SK-N-SH (cell line): Measurements from ENCODE around the gene COG8. TPM values are rescaled to one million over a fixed set of nuclear protein-coding genes. Genes with fewer than 3 reads are reported as not detected.

Experiments used
- CTCF ChIA-PET: fragments of 300-600, 350-600 bp; formaldehyde crosslinking; extraction: SDS; loops from one replicate; lab custom pipeline; 2021; lab: Yijun Ruan, JAX
- POLR2A ChIA-PET: fragments of 350-600 bp; sonication (Branson Sonifier 250); formaldehyde crosslinking; extraction: SDS; loops from one replicate; lab custom pipeline; 2020; ENCODE audit warnings: antibody characterized with exemption, inconsistent platforms; lab: Yijun Ruan, JAX
- DNase-seq: peaks from one replicate; pipeline ENCODE4 v3.0.0; 2012
- H2AFZ ChIP-seq: fragments of 200-600 bp; sonication (generic); 2 replicates; pipeline ENCODE4 v1.8.1; 2016; ENCODE audit warnings: antibody characterized with exemption, mild to moderate bottlenecking, low read depth
- H3F3A ChIP-seq: fragments of 200-600 bp; sonication (generic); replicated peaks from 2 replicates; pipeline ENCODE3; 2016; ENCODE audit warnings: antibody characterized with exemption, mild to moderate bottlenecking; ENCODE audit not compliant: insufficient read depth
- H3K27ac ChIP-seq, 2 experiments: fragments of 200-500 bp in 1 of 2; fragments of 200-600 bp in 1 of 2; sonication (Bioruptor generic) in 1 of 2; sonication (generic), shearing (Covaris generic) in 1 of 2; 2 replicates each; pipeline versions ENCODE4 v1.5.1 to v1.6.1; 2014 to 2016; ENCODE audit warnings: low read depth in 2 of 2, inconsistent platforms in 1 of 2, low read length in 1 of 2, mild to moderate bottlenecking in 1 of 2, mixed read lengths in 1 of 2
- H3K27me3 ChIP-seq: fragments of 200-600 bp; sonication (generic), shearing (Covaris generic); 2 replicates; pipeline ENCODE4 v1.6.1; 2016; ENCODE audit warnings: mixed run types; ENCODE audit not compliant: insufficient read depth
- H3K36me3 ChIP-seq, 2 experiments: fragments of 200-500 bp in 1 of 2; fragments of 200-600 bp in 1 of 2; sonication (Bioruptor generic) in 1 of 2; sonication (generic) in 1 of 2; replicated peaks in 1 of 2; 2 replicates each; pipeline versions ENCODE3 to v1.5.1; 2014 to 2016; ENCODE audit warnings: low read length in 1 of 2, mild to moderate bottlenecking in 1 of 2; ENCODE audit not compliant: insufficient read depth in 2 of 2, control insufficient read depth in 1 of 2
- H3K4me1 ChIP-seq, 2 experiments: fragments of 200-500 bp in 1 of 2; fragments of 200-600 bp in 1 of 2; sonication (Bioruptor generic) in 1 of 2; sonication (generic), shearing (Covaris generic) in 1 of 2; 2 replicates each; pipeline versions ENCODE4 v1.5.1 to v1.6.1; 2014 to 2016; ENCODE audit warnings: low read depth in 1 of 2, low read length in 1 of 2, mixed run types in 1 of 2; ENCODE audit not compliant: insufficient read depth in 2 of 2, control insufficient read depth in 1 of 2
- H3K4me2 ChIP-seq: fragments of 200-600 bp; sonication (generic), shearing (Covaris generic); 2 replicates; pipeline ENCODE4 v1.6.1; 2017; ENCODE audit warnings: mixed run types
- H3K4me3 ChIP-seq, 2 experiments: fragments of 200-500 bp in 1 of 2; fragments of 200-600 bp in 1 of 2; sonication (Bioruptor generic) in 1 of 2; sonication (generic), shearing (Covaris generic) in 1 of 2; 2 replicates each; pipeline versions ENCODE4 v1.5.1 to v1.8.1; 2014 to 2016; ENCODE audit warnings: low read depth in 2 of 2, inconsistent platforms in 1 of 2, low read length in 1 of 2, mild to moderate bottlenecking in 1 of 2, mixed read lengths in 1 of 2, moderate library complexity in 1 of 2
- H3K79me2 ChIP-seq: fragments of 200-600 bp; sonication (generic); 2 replicates; pipeline ENCODE4 v1.8.1; 2017; ENCODE audit warnings: mild to moderate bottlenecking; ENCODE audit not compliant: insufficient read depth
- H3K9ac ChIP-seq: fragments of 200-600 bp; sonication (generic); 2 replicates; pipeline ENCODE4 v1.6.1; 2017; ENCODE audit warnings: mixed run types
- H3K9me2 ChIP-seq: fragments of 200-600 bp; sonication (generic); 2 replicates; pipeline ENCODE4 v1.6.1; 2017; ENCODE audit warnings: mixed run types
- H3K9me3 ChIP-seq: fragments of 200-600 bp; sonication (generic); 2 replicates; pipeline ENCODE4 v1.6.1; 2017; ENCODE audit warnings: mixed run types, mild to moderate bottlenecking, moderate library complexity
- H4K20me1 ChIP-seq: fragments of 200-600 bp; sonication (generic); 2 replicates; pipeline ENCODE4 v1.6.1; 2017; ENCODE audit warnings: mild to moderate bottlenecking, mixed run types; ENCODE audit not compliant: insufficient read depth
- ELF1 ChIP-seq: IDR thresholded peaks from 2 replicates; pipeline ENCODE4 v1.4.0; 2012
- EP300 ChIP-seq, 2 experiments: IDR thresholded peaks; 2 replicates each; pipeline versions ENCODE4 v1.4.0 to v1.6.1; 2012; ENCODE audit warnings: borderline replicate concordance in 1 of 2, low read depth in 1 of 2, low read length in 1 of 2
- MEF2A ChIP-seq: IDR thresholded peaks from 2 replicates; pipeline ENCODE4 v1.4.0; 2012; ENCODE audit warnings: low read depth, borderline replicate concordance
- MXI1 ChIP-seq: IDR thresholded peaks from 2 replicates; pipeline ENCODE4 v1.6.1; 2012; ENCODE audit warnings: mild to moderate bottlenecking, low read depth, low read length, improper control_type of control experiment
- RFX5 ChIP-seq: IDR thresholded peaks from 2 replicates; pipeline ENCODE4 v1.6.1; 2012; ENCODE audit warnings: mild to moderate bottlenecking, improper control_type of control experiment, low read length
- RXRA ChIP-seq: IDR thresholded peaks from 2 replicates; pipeline ENCODE4 v1.4.0; 2012; ENCODE audit warnings: low read depth, mild to moderate bottlenecking, borderline replicate concordance
- SMC3 ChIP-seq: IDR thresholded peaks from 2 replicates; pipeline ENCODE4 v1.6.1; 2012; ENCODE audit warnings: low read depth, low read length, improper control_type of control experiment
- YY1 ChIP-seq: IDR thresholded peaks from 2 replicates; pipeline ENCODE4 v1.4.0; 2012; ENCODE audit warnings: low read depth, mild to moderate bottlenecking
- WGBS: methylation state at CpG from one replicate; pipeline ENCODE4 v1.1.6; 2017; ENCODE audit warnings: low lambda C conversion rate; 5-methylcytosine and 5-hydroxymethylcytosine counted together
- polyA plus RNA-seq, 3 experiments: library from polyadenylated mRNA; depleted of rRNA; stranded (reverse); fragments of >200 nt; gene quantifications; 2 replicates each; pipeline ENCODE4 v1.2.3, GENCODE V29; 2012
- TF ChIP-seq, protein P1 (sequence below): IDR thresholded peaks from 2 replicates; pipeline ENCODE4 v1.4.0; 2012; ENCODE audit warnings: low read depth, borderline replicate concordance
- TF ChIP-seq, protein P2 (sequence below): IDR thresholded peaks from 2 replicates; pipeline ENCODE4 v1.6.1; 2012; ENCODE audit warnings: mild to moderate bottlenecking, low read depth, low read length, moderate library complexity
- TF ChIP-seq, protein P3 (sequence below): fragments of 200-600 bp; sonication (generic); IDR thresholded peaks from 2 replicates; pipeline ENCODE4 v1.6.1; 2017; ENCODE audit warnings: antibody characterized with exemption, mild to moderate bottlenecking, moderate library complexity
- TF ChIP-seq, protein P4 (sequence below): fragments of 150-350 bp; IDR thresholded peaks from 2 replicates; pipeline ENCODE4 v1.6.1; 2016; ENCODE audit warnings: mild to moderate bottlenecking, low read depth, low read length
- TF ChIP-seq, protein P5 (sequence below): IDR thresholded peaks from 2 replicates; pipeline ENCODE4; 2012

The COG8 gene
- polyA plus RNA-seq, 1 of the 3 experiments (the other 2 are of a cell fraction): 30.2 TPM

DNA sequence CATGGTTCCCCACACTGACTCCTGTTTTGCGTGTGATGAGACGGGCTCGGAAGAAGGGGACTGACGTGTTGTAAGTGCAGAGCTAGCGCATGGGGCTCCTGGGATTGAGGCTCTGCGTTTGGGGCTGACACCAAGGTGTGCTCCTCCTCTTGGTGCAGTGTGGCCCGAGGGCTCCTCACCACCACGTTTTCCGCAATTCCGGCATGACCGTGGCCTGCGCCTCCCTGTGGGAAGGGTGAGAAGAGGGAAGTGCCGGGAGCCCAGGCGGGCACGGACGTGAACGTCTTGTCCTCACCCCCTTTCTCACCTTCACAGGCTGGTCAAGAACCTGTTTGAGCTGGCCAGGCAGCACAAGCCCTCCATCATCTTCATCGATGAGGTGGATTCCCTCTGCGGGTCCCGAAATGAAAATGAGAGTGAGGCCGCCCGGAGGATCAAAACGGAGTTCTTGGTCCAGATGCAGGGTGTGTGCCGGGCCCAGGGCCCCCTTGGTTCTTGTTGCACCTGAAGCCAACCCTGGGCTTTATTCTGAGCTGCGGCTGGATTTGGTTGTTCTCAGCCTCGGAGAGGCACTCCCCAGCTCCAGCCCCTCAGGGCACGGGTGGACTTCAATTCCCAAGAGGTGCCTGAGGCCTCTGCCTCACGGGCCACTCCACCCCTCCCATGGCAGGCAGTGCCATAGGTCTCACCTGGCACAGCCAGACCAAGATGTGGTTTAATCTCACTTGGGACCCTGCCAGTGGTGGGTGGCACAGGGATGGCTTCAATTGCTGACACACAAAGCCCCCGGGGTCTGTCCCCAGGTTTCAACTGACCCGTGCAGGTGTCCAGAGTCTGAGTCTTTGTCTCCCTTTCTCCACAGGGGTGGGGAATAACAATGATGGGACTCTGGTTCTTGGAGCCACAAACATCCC lies 19.3 kb downstream of the COG8 start:
- POLR2A ChIA-PET: no interaction called here
- Histone ChIP-seq H3K27ac (no peak overlapping the region), H3K79me2 (peaks cover 56% of the 10 kb centered on the region), H2AFZ (no peak overlapping the region), H3K9me2 (no peaks in the 10 kb centered on the region), H3K4me3 (no peak overlapping the region), H4K20me1 (peaks cover 38% of the 10 kb centered on the region), H3F3A (peaks cover 9% of the 10 kb centered on the region), H3K27me3 (no peaks in the 10 kb centered on the region), H3K9ac (no peak overlapping the region), H3K4me1 (peaks cover 0 to 13% of the 10 kb centered on the region in 2 experiments; a peak in 2 of 4 replicates), H3K36me3 (peaks cover 45 to 88% of the 10 kb centered on the region in 2 experiments), H3K9me3 (no peaks in the 10 kb centered on the region), H3K4me2 (no peak overlapping the region)
- DNase-seq: no peak
- TF ChIP-seq, protein P1, sequence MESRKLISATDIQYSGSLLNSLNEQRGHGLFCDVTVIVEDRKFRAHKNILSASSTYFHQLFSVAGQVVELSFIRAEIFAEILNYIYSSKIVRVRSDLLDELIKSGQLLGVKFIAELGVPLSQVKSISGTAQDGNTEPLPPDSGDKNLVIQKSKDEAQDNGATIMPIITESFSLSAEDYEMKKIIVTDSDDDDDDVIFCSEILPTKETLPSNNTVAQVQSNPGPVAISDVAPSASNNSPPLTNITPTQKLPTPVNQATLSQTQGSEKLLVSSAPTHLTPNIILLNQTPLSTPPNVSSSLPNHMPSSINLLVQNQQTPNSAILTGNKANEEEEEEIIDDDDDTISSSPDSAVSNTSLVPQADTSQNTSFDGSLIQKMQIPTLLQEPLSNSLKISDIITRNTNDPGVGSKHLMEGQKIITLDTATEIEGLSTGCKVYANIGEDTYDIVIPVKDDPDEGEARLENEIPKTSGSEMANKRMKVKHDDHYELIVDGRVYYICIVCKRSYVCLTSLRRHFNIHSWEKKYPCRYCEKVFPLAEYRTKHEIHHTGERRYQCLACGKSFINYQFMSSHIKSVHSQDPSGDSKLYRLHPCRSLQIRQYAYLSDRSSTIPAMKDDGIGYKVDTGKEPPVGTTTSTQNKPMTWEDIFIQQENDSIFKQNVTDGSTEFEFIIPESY: no peak
- TF ChIP-seq, protein P2, sequence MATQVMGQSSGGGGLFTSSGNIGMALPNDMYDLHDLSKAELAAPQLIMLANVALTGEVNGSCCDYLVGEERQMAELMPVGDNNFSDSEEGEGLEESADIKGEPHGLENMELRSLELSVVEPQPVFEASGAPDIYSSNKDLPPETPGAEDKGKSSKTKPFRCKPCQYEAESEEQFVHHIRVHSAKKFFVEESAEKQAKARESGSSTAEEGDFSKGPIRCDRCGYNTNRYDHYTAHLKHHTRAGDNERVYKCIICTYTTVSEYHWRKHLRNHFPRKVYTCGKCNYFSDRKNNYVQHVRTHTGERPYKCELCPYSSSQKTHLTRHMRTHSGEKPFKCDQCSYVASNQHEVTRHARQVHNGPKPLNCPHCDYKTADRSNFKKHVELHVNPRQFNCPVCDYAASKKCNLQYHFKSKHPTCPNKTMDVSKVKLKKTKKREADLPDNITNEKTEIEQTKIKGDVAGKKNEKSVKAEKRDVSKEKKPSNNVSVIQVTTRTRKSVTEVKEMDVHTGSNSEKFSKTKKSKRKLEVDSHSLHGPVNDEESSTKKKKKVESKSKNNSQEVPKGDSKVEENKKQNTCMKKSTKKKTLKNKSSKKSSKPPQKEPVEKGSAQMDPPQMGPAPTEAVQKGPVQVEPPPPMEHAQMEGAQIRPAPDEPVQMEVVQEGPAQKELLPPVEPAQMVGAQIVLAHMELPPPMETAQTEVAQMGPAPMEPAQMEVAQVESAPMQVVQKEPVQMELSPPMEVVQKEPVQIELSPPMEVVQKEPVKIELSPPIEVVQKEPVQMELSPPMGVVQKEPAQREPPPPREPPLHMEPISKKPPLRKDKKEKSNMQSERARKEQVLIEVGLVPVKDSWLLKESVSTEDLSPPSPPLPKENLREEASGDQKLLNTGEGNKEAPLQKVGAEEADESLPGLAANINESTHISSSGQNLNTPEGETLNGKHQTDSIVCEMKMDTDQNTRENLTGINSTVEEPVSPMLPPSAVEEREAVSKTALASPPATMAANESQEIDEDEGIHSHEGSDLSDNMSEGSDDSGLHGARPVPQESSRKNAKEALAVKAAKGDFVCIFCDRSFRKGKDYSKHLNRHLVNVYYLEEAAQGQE: no peak
- no peak for TF ChIP-seq YY1
- TF ChIP-seq, protein P3, sequence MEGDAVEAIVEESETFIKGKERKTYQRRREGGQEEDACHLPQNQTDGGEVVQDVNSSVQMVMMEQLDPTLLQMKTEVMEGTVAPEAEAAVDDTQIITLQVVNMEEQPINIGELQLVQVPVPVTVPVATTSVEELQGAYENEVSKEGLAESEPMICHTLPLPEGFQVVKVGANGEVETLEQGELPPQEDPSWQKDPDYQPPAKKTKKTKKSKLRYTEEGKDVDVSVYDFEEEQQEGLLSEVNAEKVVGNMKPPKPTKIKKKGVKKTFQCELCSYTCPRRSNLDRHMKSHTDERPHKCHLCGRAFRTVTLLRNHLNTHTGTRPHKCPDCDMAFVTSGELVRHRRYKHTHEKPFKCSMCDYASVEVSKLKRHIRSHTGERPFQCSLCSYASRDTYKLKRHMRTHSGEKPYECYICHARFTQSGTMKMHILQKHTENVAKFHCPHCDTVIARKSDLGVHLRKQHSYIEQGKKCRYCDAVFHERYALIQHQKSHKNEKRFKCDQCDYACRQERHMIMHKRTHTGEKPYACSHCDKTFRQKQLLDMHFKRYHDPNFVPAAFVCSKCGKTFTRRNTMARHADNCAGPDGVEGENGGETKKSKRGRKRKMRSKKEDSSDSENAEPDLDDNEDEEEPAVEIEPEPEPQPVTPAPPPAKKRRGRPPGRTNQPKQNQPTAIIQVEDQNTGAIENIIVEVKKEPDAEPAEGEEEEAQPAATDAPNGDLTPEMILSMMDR: no peak
- TF ChIP-seq, protein P4, sequence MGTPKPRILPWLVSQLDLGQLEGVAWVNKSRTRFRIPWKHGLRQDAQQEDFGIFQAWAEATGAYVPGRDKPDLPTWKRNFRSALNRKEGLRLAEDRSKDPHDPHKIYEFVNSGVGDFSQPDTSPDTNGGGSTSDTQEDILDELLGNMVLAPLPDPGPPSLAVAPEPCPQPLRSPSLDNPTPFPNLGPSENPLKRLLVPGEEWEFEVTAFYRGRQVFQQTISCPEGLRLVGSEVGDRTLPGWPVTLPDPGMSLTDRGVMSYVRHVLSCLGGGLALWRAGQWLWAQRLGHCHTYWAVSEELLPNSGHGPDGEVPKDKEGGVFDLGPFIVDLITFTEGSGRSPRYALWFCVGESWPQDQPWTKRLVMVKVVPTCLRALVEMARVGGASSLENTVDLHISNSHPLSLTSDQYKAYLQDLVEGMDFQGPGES: no peak
- TF ChIP-seq RXRA: no peak
- no peak for TF ChIP-seq MEF2A
- TF ChIP-seq, protein P5, sequence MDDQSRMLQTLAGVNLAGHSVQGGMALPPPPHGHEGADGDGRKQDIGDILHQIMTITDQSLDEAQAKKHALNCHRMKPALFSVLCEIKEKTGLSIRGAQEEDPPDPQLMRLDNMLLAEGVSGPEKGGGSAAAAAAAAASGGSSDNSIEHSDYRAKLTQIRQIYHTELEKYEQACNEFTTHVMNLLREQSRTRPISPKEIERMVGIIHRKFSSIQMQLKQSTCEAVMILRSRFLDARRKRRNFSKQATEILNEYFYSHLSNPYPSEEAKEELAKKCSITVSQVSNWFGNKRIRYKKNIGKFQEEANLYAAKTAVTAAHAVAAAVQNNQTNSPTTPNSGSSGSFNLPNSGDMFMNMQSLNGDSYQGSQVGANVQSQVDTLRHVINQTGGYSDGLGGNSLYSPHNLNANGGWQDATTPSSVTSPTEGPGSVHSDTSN: no peak
- no peak for TF ChIP-seq SMC3
- no peak for TF ChIP-seq ELF1
- TF ChIP-seq EP300 (IDR thresholded peaks at IDR 0.05; ENCODE audit: borderline replicate concordance in 1 of 2, low read depth in 1 of 2, low read length in 1 of 2): no peak
- no peak for TF ChIP-seq MXI1
- TF ChIP-seq RFX5: no peak
- CTCF ChIA-PET: interaction anchor here (0.8 to 1.6 kb wide), 3 partner anchors 10 to 170 kb away, joined by 3 read pairs; no protein-coding TSS in a partner anchor
- 95% methylated on average over 24 of the region's 30 CpGs for WGBS
